ENCODE measurements around the gene ERVH48-1.
"Not testable (repeated sequence)": the region's sequence is repeated elsewhere in the genome, so short reads cannot be mapped to it uniquely, and the experiment has no call there.

GRCh38 chr21:42958122-42958521 is 32.7 kb upstream of the ERVH48-1 start:
- TF ChIP-seq CTCF (IDR thresholded peaks at IDR 0.05; ENCODE audit: borderline replicate concordance, extremely low read depth, low read length, poor library complexity, severe bottlenecking); EZH2 (IDR thresholded peaks at IDR 0.05; ENCODE audit: borderline replicate concordance, low read depth, low read length, severe bottlenecking): not testable (repeated sequence)

All from DND-41 (cell line).